ENCODE measurements around the gene TRMT10C.

TRMT10C gene

GRCh38 chr3:101567528-101568317 lies 6.1 kb downstream of the TRMT10C start:
- no peak for ATAC-seq
- TF ChIP-seq ESRRG (CRISPR knock-in tag; IDR thresholded peaks at IDR 0.05) (no peak), ARNTL (CRISPR knock-in tag; IDR thresholded peaks at IDR 0.05; ENCODE audit: borderline replicate concordance, low read depth) (no peak), SNAI2 (CRISPR knock-in tag; IDR thresholded peaks at IDR 0.05) (no peak), ZNF70 (CRISPR knock-in tag; IDR thresholded peaks at IDR 0.05) (no peak), OSR1 (CRISPR knock-in tag; IDR thresholded peaks at IDR 0.05) (no peak), ISL1 (CRISPR knock-in tag; IDR thresholded peaks at IDR 0.05) (no peak), ZFP30 (CRISPR knock-in tag; IDR thresholded peaks at IDR 0.05) (no peak), ZFP3 (CRISPR knock-in tag; IDR thresholded peaks at IDR 0.05) (no peak), TOX (CRISPR knock-in tag; IDR thresholded peaks at IDR 0.05; ENCODE audit: borderline replicate concordance) (no peak), TSHZ2 (CRISPR knock-in tag; IDR thresholded peaks at IDR 0.05) (no peak), RARB (CRISPR knock-in tag; IDR thresholded peaks at IDR 0.05) (no peak), ZNF8 (CRISPR knock-in tag; IDR thresholded peaks at IDR 0.05) (no peak)

- ATAC-seq, result no peak
- TF ChIP-seq OSR1 (CRISPR knock-in tag; IDR thresholded peaks at IDR 0.05) (no peak), ZFP3 (CRISPR knock-in tag; IDR thresholded peaks at IDR 0.05) (no peak), ZFP30 (CRISPR knock-in tag; IDR thresholded peaks at IDR 0.05) (no peak), ZNF8 (CRISPR knock-in tag; IDR thresholded peaks at IDR 0.05) (no peak), CSRNP3 (CRISPR knock-in tag; IDR thresholded peaks at IDR 0.05) (no peak), ESRRG (CRISPR knock-in tag; IDR thresholded peaks at IDR 0.05) (no peak), PATZ1 (CRISPR knock-in tag; IDR thresholded peaks at IDR 0.05; ENCODE audit: borderline replicate concordance) (no peak), CREB5 (CRISPR knock-in tag; IDR thresholded peaks at IDR 0.05; ENCODE audit: low read depth) (no peak), CSDC2 (CRISPR knock-in tag; IDR thresholded peaks at IDR 0.05) (no peak), ARNTL (CRISPR knock-in tag; IDR thresholded peaks at IDR 0.05; ENCODE audit: borderline replicate concordance, low read depth) (no peak), BACH2 (CRISPR knock-in tag; IDR thresholded peaks at IDR 0.05; ENCODE audit: borderline replicate concordance) (no peak), GLIS3 (CRISPR knock-in tag; IDR thresholded peaks at IDR 0.05) (no peak), POU6F1 (CRISPR knock-in tag; IDR thresholded peaks at IDR 0.05; ENCODE audit: borderline replicate concordance, low read depth) (no peak)
These were observed 9.6 kb downstream of the TRMT10C start for GRCh38 chr3:101571028-101571895.

All from SK-N-SH treated with all-trans-retinoic acid at 6 μM for 48 hours (cell line).